HuH-7.5 (cell line): Measurements from ENCODE around the gene COL4A1.
"Not testable (repeated sequence)": the region's sequence is repeated elsewhere in the genome, so short reads cannot be mapped to it uniquely, and the experiment has no call there.

ENCODE experiments used
- DNase-seq: peaks from one replicate; pipeline ENCODE4 v3.0.0; 2011; ENCODE audit warnings: low spot score

COL4A1 gene

GRCh38 chr13:110323172-110323891 lies 16.4 kb upstream of the COL4A1 start:
- DNase-seq, result no peak

GRCh38 chr13:110322828-110323171 lies 15.8 kb upstream of the COL4A1 start:
- no peak for DNase-seq

GRCh38 chr13:110322126-110322827 lies 15.3 kb upstream of the COL4A1 start:
- no peak for DNase-seq

GRCh38 chr13:110321573-110321972 lies 14.6 kb upstream of the COL4A1 start:
- DNase-seq, result not testable (repeated sequence)

GRCh38 chr13:110320645-110321044 lies 13.7 kb upstream of the COL4A1 start:
- no peak for DNase-seq

GRCh38 chr13:110319774-110320509 lies 13.0 kb upstream of the COL4A1 start:
- DNase-seq, result no peak

- DNase-seq, result no peak
Observed at GRCh38 chr13:110319397-110319773, 12.4 kb upstream of the COL4A1 start.

- no peak for DNase-seq
Observed at GRCh38 chr13:110318920-110319319, 12.0 kb upstream of the COL4A1 start.

GRCh38 chr13:110317496-110318195 lies 10.7 kb upstream of the COL4A1 start:
- no peak for DNase-seq

- DNase-seq, result no peak
Observed at GRCh38 chr13:110317093-110317492, 10.1 kb upstream of the COL4A1 start.

GRCh38 chr13:110316196-110316595 lies 9.2 kb upstream of the COL4A1 start:
- DNase-seq, result no peak

- no peak for DNase-seq
Observed at GRCh38 chr13:110314516-110315245, 7.7 kb upstream of the COL4A1 start.

GRCh38 chr13:110313733-110314132 lies 6.8 kb upstream of the COL4A1 start:
- not testable (repeated sequence) for DNase-seq

GRCh38 chr13:110313261-110313660 lies 6.3 kb upstream of the COL4A1 start:
- not testable (repeated sequence) for DNase-seq

- DNase-seq, result no peak
Observed at GRCh38 chr13:110312339-110313031, 5.5 kb upstream of the COL4A1 start.

GRCh38 chr13:110311443-110312338 lies 4.7 kb upstream of the COL4A1 start:
- DNase-seq, result no peak

GRCh38 chr13:110310541-110311442 lies 3.8 kb upstream of the COL4A1 start:
- no peak for DNase-seq

- no peak for DNase-seq
Observed at GRCh38 chr13:110309661-110310524, 2.9 kb upstream of the COL4A1 start.
